Activated naive CD4-positive, alpha-beta T cell treated with anti-CD3 and anti-CD28 coated beads, Interleukin-2, amount 10 ng/mL, durations not matched to agents 7 days and 5 days (primary cell): ENCODE measurements around the gene IL11.
A peak's percentile ranks its signal among the peaks of the same experiment; 100 is the strongest.
"Not testable (repeated sequence)": the region's sequence is repeated elsewhere in the genome, so short reads cannot be mapped to it uniquely, and the experiment has no call there.

ENCODE experiments used
- CTCF ChIA-PET: fragments of 350-600 bp; sonication (Branson Sonifier 250); formaldehyde crosslinking; loops from one replicate; lab custom pipeline; 2021; ENCODE audit warnings: antibody characterized with exemption; lab: Charles Lee
- DNase-seq: peaks from one replicate; pipeline ENCODE4 v3.0.0-alpha.2; 2020
- H3K27ac Mint-ChIP-seq: one replicate; pipeline ENCODE4 v1.8.0; 2021; ENCODE audit warnings: mild to moderate bottlenecking, moderate library complexity, mixed read lengths
- H3K27me3 Mint-ChIP-seq: one replicate; pipeline ENCODE4 v1.8.0; 2021; ENCODE audit warnings: mild to moderate bottlenecking, mixed read lengths
- H3K36me3 Mint-ChIP-seq: one replicate; pipeline ENCODE4 v1.8.0; 2021; ENCODE audit warnings: mixed read lengths
- H3K4me1 Mint-ChIP-seq: one replicate; pipeline ENCODE4 v1.8.0; 2021; ENCODE audit warnings: mixed read lengths
- H3K4me3 Mint-ChIP-seq: one replicate; pipeline ENCODE4 v1.8.0; 2021; ENCODE audit warnings: mild to moderate bottlenecking, moderate library complexity, mixed read lengths
- H3K9me3 Mint-ChIP-seq: one replicate; pipeline ENCODE4 v1.8.0; 2021; ENCODE audit warnings: mixed read lengths

IL11 gene

GRCh38 chr19:55370305-55370988, at the start of gene IL11:
Gene IL11 (minus strand): TSS chr19:55370463. CDS start chr19:55370310, 153 bp downstream.
- H3K27ac Mint-ChIP-seq: no peak within 1 kb of the TSS

GRCh38 chr19:55419624-55420236, 49.5 kb upstream of the IL11 start:
- Mint-ChIP-seq H3K27ac (no peak overlapping the region), H3K9me3 (no peaks in the 10 kb centered on the region), H3K4me3 (no peak overlapping the region), H3K4me1 (peaks cover 32% of the 10 kb centered on the region), H3K36me3 (no peaks in the 10 kb centered on the region), H3K27me3 (peaks cover 44% of the 10 kb centered on the region)
- CTCF ChIA-PET: interaction anchor here (0.9 to 1.6 kb wide), 5 partner anchors 11 to 269 kb away, joined by 3 to 5 read pairs (median 3); no protein-coding TSS in a partner anchor
- no peak for DNase-seq

More at GRCh38 chr19:55370305-55370988, at the start of gene IL11:
- Mint-ChIP-seq H3K9me3 (no peaks in the 10 kb centered on the region), H3K4me3 (peak within 1 kb of the TSS; percentile 21), H3K36me3 (no peaks in the 10 kb centered on the region), H3K4me1 (peaks cover 9% of the 10 kb centered on the region), H3K27me3 (peaks cover 91% of the 10 kb centered on the region)
- CTCF ChIA-PET: no interaction called here
- DNase-seq: no peak

- no peak for DNase-seq
- H3K27ac Mint-ChIP-seq: no peak overlapping the region
- CTCF ChIA-PET: interaction anchor here (1.1 to 2.9 kb wide), 4 partner anchors 10 to 278 kb away, joined by 3 to 15 read pairs (median 5); no protein-coding TSS in a partner anchor
- peaks cover 32% of the 10 kb centered on the region for H3K4me1 Mint-ChIP-seq
- H3K27me3 Mint-ChIP-seq: peaks cover 45% of the 10 kb centered on the region
- no peak overlapping the region for H3K4me3 Mint-ChIP-seq
- H3K36me3 Mint-ChIP-seq: no peaks in the 10 kb centered on the region
- no peaks in the 10 kb centered on the region for H3K9me3 Mint-ChIP-seq
These were observed 48.8 kb upstream of the IL11 start for GRCh38 chr19:55419103-55419502.

- no peak overlapping the region for H3K4me3 Mint-ChIP-seq
- CTCF ChIA-PET: interaction anchor here (0.7 to 2.9 kb wide), 11 partner anchors 21 to 329 kb away, joined by 3 to 15 read pairs (median 4); no protein-coding TSS in a partner anchor
- H3K9me3 Mint-ChIP-seq: no peaks in the 10 kb centered on the region
- no peaks in the 10 kb centered on the region for H3K36me3 Mint-ChIP-seq
- peaks cover 48% of the 10 kb centered on the region for H3K27me3 Mint-ChIP-seq
- peaks cover 32% of the 10 kb centered on the region for H3K4me1 Mint-ChIP-seq
- no peak overlapping the region for H3K27ac Mint-ChIP-seq
- DNase-seq: peak; percentile 72
These were observed 47.9 kb upstream of the IL11 start for GRCh38 chr19:55418185-55418584.

GRCh38 chr19:55410168-55410567, 39.9 kb upstream of the IL11 start:
- Mint-ChIP-seq H3K4me3 (no peak overlapping the region), H3K27ac (peak overlapping the region; percentile 98), H3K36me3 (peaks cover 27% of the 10 kb centered on the region), H3K9me3 (peaks cover 13% of the 10 kb centered on the region), H3K27me3 (peaks cover 39% of the 10 kb centered on the region), H3K4me1 (peaks cover 31% of the 10 kb centered on the region)
- CTCF ChIA-PET: no interaction called here
- DNase-seq: no peak

- CTCF ChIA-PET: interaction anchor here (0.7 to 1.2 kb wide), 3 partner anchors 10 to 107 kb away, joined by 3 to 5 read pairs (median 5); partner anchors contain the start of gene TMEM238
- Mint-ChIP-seq H3K36me3 (peaks cover 30% of the 10 kb centered on the region), H3K4me3 (peak overlapping the region; percentile 2), H3K27me3 (peaks cover 31% of the 10 kb centered on the region), H3K27ac (peak overlapping the region; percentile 98), H3K9me3 (peaks cover 13% of the 10 kb centered on the region), H3K4me1 (peaks cover 34% of the 10 kb centered on the region)
- DNase-seq: not testable (repeated sequence)
These were observed 38.9 kb upstream of the IL11 start for GRCh38 chr19:55409179-55409578.

GRCh38 chr19:55408533-55408872, 38.2 kb upstream of the IL11 start:
- peak overlapping the region; percentile 98 for H3K27ac Mint-ChIP-seq
- peaks cover 13% of the 10 kb centered on the region for H3K9me3 Mint-ChIP-seq
- no peak for DNase-seq
- CTCF ChIA-PET: interaction anchor here (0.7 to 1.2 kb wide), 4 partner anchors 11 to 116 kb away, joined by 3 to 5 read pairs (median 4); partner anchors contain the start of gene TMEM238
- peaks cover 39% of the 10 kb centered on the region for H3K4me1 Mint-ChIP-seq
- H3K27me3 Mint-ChIP-seq: peaks cover 25% of the 10 kb centered on the region
- H3K4me3 Mint-ChIP-seq: peak overlapping the region; percentile 95
- peaks cover 35% of the 10 kb centered on the region for H3K36me3 Mint-ChIP-seq

- peak overlapping the region; percentile 98 for H3K27ac Mint-ChIP-seq
- peaks cover 20% of the 10 kb centered on the region for H3K27me3 Mint-ChIP-seq
- DNase-seq: peak; percentile 98
- peaks cover 40% of the 10 kb centered on the region for H3K36me3 Mint-ChIP-seq
- H3K4me1 Mint-ChIP-seq: peaks cover 44% of the 10 kb centered on the region
- H3K4me3 Mint-ChIP-seq: peak overlapping the region; percentile 95
- peaks cover 13% of the 10 kb centered on the region for H3K9me3 Mint-ChIP-seq
- CTCF ChIA-PET: interaction anchor here (0.8 to 1.2 kb wide), 3 partner anchors 11 to 116 kb away, joined by 3 to 5 read pairs (median 5); partner anchors contain the start of gene TMEM238
These were observed 37.7 kb upstream of the IL11 start for GRCh38 chr19:55407800-55408532.

GRCh38 chr19:55407550-55407799, 37.2 kb upstream of the IL11 start, which contains the start of gene UBE2S:
Gene UBE2S (minus strand): TSS chr19:55407788. CDS start chr19:55407589, 199 bp downstream.
- H3K4me1 Mint-ChIP-seq: peaks cover 49% of the 10 kb centered on the region
- CTCF ChIA-PET, DNase-seq: not testable (repeated sequence)
- peaks cover 20% of the 10 kb centered on the region for H3K27me3 Mint-ChIP-seq
- peaks cover 13% of the 10 kb centered on the region for H3K9me3 Mint-ChIP-seq
- peaks cover 45% of the 10 kb centered on the region for H3K36me3 Mint-ChIP-seq
- peak within 1 kb of the TSS; percentile 98 for H3K27ac Mint-ChIP-seq
- peak within 1 kb of the TSS; percentile 95 for H3K4me3 Mint-ChIP-seq

GRCh38 chr19:55406826-55407549, 36.7 kb upstream of the IL11 start:
- no peak for DNase-seq
- Mint-ChIP-seq H3K9me3 (peaks cover 13% of the 10 kb centered on the region), H3K4me1 (peaks cover 50% of the 10 kb centered on the region), H3K27ac (peak overlapping the region; percentile 86), H3K36me3 (peaks cover 50% of the 10 kb centered on the region), H3K4me3 (peak overlapping the region; percentile 95), H3K27me3 (peaks cover 20% of the 10 kb centered on the region)
- CTCF ChIA-PET: interaction anchor here (1.0 kb wide), 1 partner anchor 47 kb away, joined by 3 read pairs; no protein-coding TSS in a partner anchor

GRCh38 chr19:55406091-55406825, 36.0 kb upstream of the IL11 start:
- no peak for DNase-seq
- Mint-ChIP-seq H3K27me3 (peaks cover 18% of the 10 kb centered on the region), H3K36me3 (peaks cover 53% of the 10 kb centered on the region), H3K4me1 (peaks cover 53% of the 10 kb centered on the region), H3K9me3 (peaks cover 13% of the 10 kb centered on the region), H3K27ac (peak overlapping the region; percentile 86), H3K4me3 (peak overlapping the region; percentile 95)
- CTCF ChIA-PET: interaction anchor here (1.0 kb wide), 1 partner anchor 48 kb away, joined by 3 read pairs; no protein-coding TSS in a partner anchor

- Mint-ChIP-seq H3K4me3 (peak overlapping the region; percentile 95), H3K36me3 (peaks cover 58% of the 10 kb centered on the region), H3K27me3 (peaks cover 12% of the 10 kb centered on the region), H3K4me1 (peaks cover 53% of the 10 kb centered on the region), H3K9me3 (peaks cover 13% of the 10 kb centered on the region), H3K27ac (peak overlapping the region; percentile 86)
- CTCF ChIA-PET: no interaction called here
- no peak for DNase-seq
These were observed 35.4 kb upstream of the IL11 start for GRCh38 chr19:55405638-55406037.

GRCh38 chr19:55402509-55402908, 32.2 kb upstream of the IL11 start:
- H3K9me3 Mint-ChIP-seq: no peaks in the 10 kb centered on the region
- no peaks in the 10 kb centered on the region for H3K27me3 Mint-ChIP-seq
- peaks cover 51% of the 10 kb centered on the region for H3K4me1 Mint-ChIP-seq

More at GRCh38 chr19:55402509-55402908, 32.2 kb upstream of the IL11 start:
- no peak for DNase-seq
- Mint-ChIP-seq H3K4me3 (no peak overlapping the region), H3K27ac (no peak overlapping the region), H3K36me3 (peaks cover 53% of the 10 kb centered on the region)
- CTCF ChIA-PET: interaction anchor here (0.5 kb wide), 1 partner anchor 272 kb away, joined by 3 read pairs; no protein-coding TSS in a partner anchor
